ENCODE measurements around the gene TTC39C. TPM values are rescaled to one million over a fixed set of nuclear protein-coding genes. Genes with fewer than 3 reads are reported as not detected.

The TTC39C gene
- polyA plus RNA-seq, 2 of the 4 experiments (the other 2 are of a cell fraction) = 8.7 to 18.4 TPM

GRCh38 chr18:24076950-24077349 lies 62.4 kb downstream of the TTC39C start (continued):
- TF ChIP-seq MAZ (IDR thresholded peaks at IDR 0.05; ENCODE audit: borderline replicate concordance, low read depth, low read length) = no peak
- TF ChIP-seq SMC3 (IDR thresholded peaks at IDR 0.05) = no peak
- no peak for TF ChIP-seq ELK1 (IDR thresholded peaks at IDR 0.05; ENCODE audit: low read depth, low read length)

- no peak for TF ChIP-seq FOSL2 (IDR thresholded peaks at IDR 0.05)
- TF ChIP-seq FOSL2 (CRISPR knock-in tag; IDR thresholded peaks at IDR 0.05) = no peak
- no peak for TF ChIP-seq RAD21 (conservative IDR thresholded peaks at IDR 0.05 in 1 of 2, IDR thresholded peaks at IDR 0.05 in 1 of 2)
- no peak for TF ChIP-seq MAZ (IDR thresholded peaks at IDR 0.05; ENCODE audit: borderline replicate concordance, low read depth, low read length)
- no peak for TF ChIP-seq ELK1 (IDR thresholded peaks at IDR 0.05; ENCODE audit: low read depth, low read length)
- TF ChIP-seq ZFP36 (IDR thresholded peaks at IDR 0.05; ENCODE audit: borderline replicate concordance, partially characterized antibody) = no peak
- no peak for TF ChIP-seq CHD4 (IDR thresholded peaks at IDR 0.05; ENCODE audit: borderline replicate concordance)
- no peak for TF ChIP-seq HEYL (CRISPR knock-in tag; IDR thresholded peaks at IDR 0.05)
- no peak for TF ChIP-seq POLR2A (IDR thresholded peaks at IDR 0.05; ENCODE audit: low read length)
- DNase-seq (ENCODE audit: low read depth in 1 of 2, low spot score in 1 of 2) = no peak
- no peak overlapping the region for H3K4me3 ChIP-seq
- no peak overlapping the region; a peak in 1 of 6 replicates for H3K27ac ChIP-seq
- POLR2A ChIA-PET = no interaction called here
- H3K9me3 ChIP-seq = no peaks in the 10 kb centered on the region
- no peak overlapping the region for H3K4me2 ChIP-seq
- ATAC-seq = no peak
- FAIRE-seq = no peak
- H3K4me1 ChIP-seq = peaks cover 16% of the 10 kb centered on the region
- CTCF ChIA-PET = no interaction called here
- WGBS (ENCODE audit: missing lambda C conversion rate) = 85% methylated on average over 7 of the region's 7 CpGs
These were observed 63.8 kb downstream of the TTC39C start for GRCh38 chr18:24078391-24078790.

- FAIRE-seq (no peak), ATAC-seq (no peak), DNase-seq (ENCODE audit: low read depth in 1 of 2, low spot score in 1 of 2) (no peak)
- WGBS (ENCODE audit: missing lambda C conversion rate) = 91% methylated on average over 7 of the region's 7 CpGs
- peaks cover 9% of the 10 kb centered on the region for H3K4me1 ChIP-seq
- ChIA-PET CTCF (no interaction called here), POLR2A (interaction anchor here (1.3 kb wide), 1 partner anchor 58 kb away, joined by 3 read pairs; the partner anchor contains the start of gene CABYR)
- TF ChIP-seq ESRRA (IDR thresholded peaks at IDR 0.05; ENCODE audit: borderline replicate concordance, low read length) (no peak), MAX (IDR thresholded peaks at IDR 0.05) (no peak), EP300 (IDR thresholded peaks at IDR 0.05) (no peak), ELK1 (IDR thresholded peaks at IDR 0.05; ENCODE audit: low read depth, low read length) (no peak), HES2 (IDR thresholded peaks at IDR 0.05) (no peak), E2F6 (IDR thresholded peaks at IDR 0.05; ENCODE audit: borderline replicate concordance, low read depth) (no peak), REST (IDR thresholded peaks at IDR 0.05) (no peak), KDM5A (IDR thresholded peaks at IDR 0.05) (no peak), GATA3 (IDR thresholded peaks at IDR 0.05; ENCODE audit: borderline replicate concordance) (no peak), MYC (IDR thresholded peaks at IDR 0.05; ENCODE audit: borderline replicate concordance, low read length) (no peak), ZFP36 (IDR thresholded peaks at IDR 0.05; ENCODE audit: borderline replicate concordance, partially characterized antibody) (no peak), CEBPB (IDR thresholded peaks at IDR 0.05) (no peak), ZNF302 (CRISPR knock-in tag; IDR thresholded peaks at IDR 0.05) (no peak), HOXB13 (CRISPR knock-in tag; IDR thresholded peaks at IDR 0.05; ENCODE audit: low read depth) (no peak), HDAC2 (IDR thresholded peaks at IDR 0.05) (no peak), BHLHE40 (IDR thresholded peaks at IDR 0.05; ENCODE audit: low read depth, low read length) (no peak), RFX5 (IDR thresholded peaks at IDR 0.05) (no peak)
- H3K27ac ChIP-seq = no peak overlapping the region
- H3K4me2 ChIP-seq = no peak overlapping the region
- no peak overlapping the region for H3K4me3 ChIP-seq
- H3K9me3 ChIP-seq = no peaks in the 10 kb centered on the region
These were observed 66.3 kb downstream of the TTC39C start for GRCh38 chr18:24080861-24081260.
